ENCODE results near the gene PATE4.
A peak's percentile ranks its signal among the peaks of the same experiment; 100 is the strongest.

PATE4 gene

DNA sequence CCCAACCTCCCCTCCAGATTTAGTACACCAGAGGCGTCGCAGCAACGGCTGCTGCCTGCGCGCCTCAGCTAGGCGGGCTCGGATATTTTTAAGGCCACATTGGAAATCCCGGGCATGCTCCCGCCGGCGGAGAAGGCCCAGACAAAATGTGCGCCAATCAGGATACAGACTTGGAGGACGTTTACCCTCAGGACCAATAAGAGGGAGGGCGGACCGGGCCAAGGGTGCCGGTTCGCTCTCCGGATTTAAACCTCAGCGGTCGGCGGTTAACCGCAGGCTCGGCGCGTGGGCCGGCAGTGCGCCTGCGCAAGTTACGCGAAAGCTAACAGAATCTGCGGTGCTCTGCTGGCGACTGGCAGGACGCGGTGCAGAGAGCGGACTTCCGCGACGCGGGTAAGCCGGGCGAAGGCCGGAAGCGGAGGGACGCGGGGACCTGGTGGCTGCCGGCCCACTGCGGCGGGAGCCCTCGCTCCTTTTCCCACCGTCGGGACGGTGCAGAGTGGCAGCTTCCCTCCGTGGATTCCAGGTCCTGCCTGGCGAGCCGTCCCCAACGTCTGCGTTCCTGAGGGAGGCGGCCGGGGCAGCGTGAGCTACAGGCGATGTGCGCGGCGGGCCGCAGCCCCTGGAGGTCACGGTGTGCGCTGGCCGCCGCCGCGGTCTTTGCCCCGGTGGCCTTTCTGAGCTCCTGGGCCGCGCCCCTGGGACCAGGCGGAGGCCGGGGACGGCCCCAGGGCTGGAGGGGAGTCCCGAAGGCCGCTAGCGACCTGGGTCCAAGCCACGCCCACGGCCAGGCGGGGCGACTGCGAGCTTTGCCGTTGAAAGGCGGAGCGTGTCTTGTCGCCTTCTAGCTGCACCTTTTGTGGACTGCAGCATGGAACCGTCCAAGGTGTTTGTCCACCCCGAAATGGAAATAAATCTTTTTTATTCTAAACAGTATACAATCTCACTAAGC is 54.5 kb downstream of the PATE4 start, which contains the start of gene HYLS1:
TSS of gene HYLS1 (plus strand) at position 296 of the 952 bp plus-strand sequence. CDS start 11,701 bp downstream, outside the sequence.
- DNase-seq (ENCODE audit: low read depth): peak; percentile 97
